ENCODE results near the gene AFF3. TPM values are rescaled to one million over a fixed set of nuclear protein-coding genes. Genes with fewer than 3 reads are reported as not detected.

AFF3 gene
- total and polyA plus RNA-seq, 8 donors, result 1.4 to 78.8 (median 14.7) TPM

GRCh38 chr2:99867770-99868169 is 274.6 kb downstream of the AFF3 start:
- WGBS, 5 donors, result 56 to 75% (median 70%) methylated on average over 11 of the region's 11 CpGs
- intact Hi-C loops (cut with DNase I; ENCODE audit: low total_unique reads), result no loop called here
- Histone ChIP-seq H3K36me3 (no peaks in the 10 kb centered on the region), H3K27me3 (no peaks in the 10 kb centered on the region), H3K4me1 (peaks cover 4 to 14% (median 12%) of the 10 kb centered on the region in 4 donors), H3K27ac (no peak overlapping the region), H3K4me3 (no peak overlapping the region), H3K9me3 (no peaks in the 10 kb centered on the region)
- no peak for TF ChIP-seq EP300 (IDR thresholded peaks at IDR 0.05)
- no peak for TF ChIP-seq POLR2A (IDR thresholded peaks at IDR 0.05)
- no peak for TF ChIP-seq CTCF (IDR thresholded peaks at IDR 0.05)
- TF ChIP-seq POLR2AphosphoS5 (IDR thresholded peaks at IDR 0.05), result no peak
- DNase-seq, result peak in 1 of 2 donors; percentile 40

GRCh38 chr2:99865818-99866676 is 276.3 kb downstream of the AFF3 start:
- peaks cover 4 to 28% (median 18%) of the 10 kb centered on the region in 4 donors for H3K4me1 ChIP-seq
- no peaks in the 10 kb centered on the region for H3K36me3 ChIP-seq
- no peak overlapping the region for H3K27ac ChIP-seq
- intact Hi-C loops (cut with DNase I; ENCODE audit: low total_unique reads), result no loop called here
- H3K4me3 ChIP-seq, result no peak overlapping the region
- DNase-seq, result no peak
- no peaks in the 10 kb centered on the region for H3K27me3 ChIP-seq
- no peaks in the 10 kb centered on the region for H3K9me3 ChIP-seq
- no peak for TF ChIP-seq EP300 (IDR thresholded peaks at IDR 0.05)
- no peak for TF ChIP-seq CTCF (IDR thresholded peaks at IDR 0.05)
- TF ChIP-seq POLR2A (IDR thresholded peaks at IDR 0.05), result no peak
- no peak for TF ChIP-seq POLR2AphosphoS5 (IDR thresholded peaks at IDR 0.05)
- 82 to 93% (median 84%) methylated on average over 9 of the region's 9 CpGs for WGBS, 5 donors

- Histone ChIP-seq H3K4me3 (no peak overlapping the region), H3K27me3 (no peaks in the 10 kb centered on the region), H3K27ac (peak overlapping the region in 1 of 5 donors; percentile 4), H3K36me3 (no peaks in the 10 kb centered on the region), H3K9me3 (no peaks in the 10 kb centered on the region), H3K4me1 (peaks cover 4 to 30% (median 19%) of the 10 kb centered on the region in 4 donors)
- peak in 1 of 2 donors; percentile 49 for DNase-seq
- TF ChIP-seq EP300 (IDR thresholded peaks at IDR 0.05) (no peak), POLR2AphosphoS5 (IDR thresholded peaks at IDR 0.05) (peak in 1 of 3 donors; percentile 54), POLR2A (IDR thresholded peaks at IDR 0.05) (no peak)
- 50 to 63% (median 51%) methylated on average over 10 of the region's 10 CpGs for WGBS, 5 donors
- intact Hi-C loops (cut with DNase I; ENCODE audit: low total_unique reads), result no loop called here
These were observed 277.5 kb downstream of the AFF3 start for GRCh38 chr2:99864561-99865553.

GRCh38 chr2:99863903-99864270 is 278.5 kb downstream of the AFF3 start:
- TF ChIP-seq POLR2AphosphoS5 (IDR thresholded peaks at IDR 0.05), result no peak
- TF ChIP-seq EP300 (IDR thresholded peaks at IDR 0.05), result no peak
- no peak for TF ChIP-seq POLR2A (IDR thresholded peaks at IDR 0.05)
- no peak for TF ChIP-seq CTCF (IDR thresholded peaks at IDR 0.05)
- Histone ChIP-seq H3K9me3 (no peaks in the 10 kb centered on the region), H3K27ac (no peak overlapping the region), H3K4me1 (peaks cover 4 to 30% (median 19%) of the 10 kb centered on the region in 4 donors), H3K4me3 (no peak overlapping the region), H3K36me3 (no peaks in the 10 kb centered on the region), H3K27me3 (no peaks in the 10 kb centered on the region)
- WGBS, 5 donors, result 61 to 81% (median 68%) methylated on average over 2 of the region's 2 CpGs
- DNase-seq, result no peak
- intact Hi-C loops (cut with DNase I; ENCODE audit: low total_unique reads), result no loop called here

Data from stomach (tissue), 9 donors.